Fibroblast of pulmonary artery (primary cell): ENCODE data around the gene ZDHHC13.
"Not testable (repeated sequence)": the region's sequence is repeated elsewhere in the genome, so short reads cannot be mapped to it uniquely, and the experiment has no call there.

Experiments used
- DNase-seq: peaks from one replicate; pipeline ENCODE4 v3.0.0-alpha.2; 2010; ENCODE audit warnings: low read depth
- H3K4me3 ChIP-seq: replicated peaks from 2 replicates; pipeline ENCODE4 v1.5.1; 2011; ENCODE audit warnings: low read depth, mild to moderate bottlenecking, control low read depth, low read length, moderate library complexity
- TF ChIP-seq, protein P1 (sequence below): IDR thresholded peaks from 2 replicates; pipeline ENCODE4 v1.5.1; 2011; ENCODE audit warnings: mild to moderate bottlenecking, control low read depth, low read length, inconsistent platforms; ENCODE audit errors: missing control alignments

The ZDHHC13 gene

GRCh38 chr11:19110295-19110694, 6.7 kb upstream of the ZDHHC13 start:
- H3K4me3 ChIP-seq = no peak overlapping the region
- TF ChIP-seq, protein P1, sequence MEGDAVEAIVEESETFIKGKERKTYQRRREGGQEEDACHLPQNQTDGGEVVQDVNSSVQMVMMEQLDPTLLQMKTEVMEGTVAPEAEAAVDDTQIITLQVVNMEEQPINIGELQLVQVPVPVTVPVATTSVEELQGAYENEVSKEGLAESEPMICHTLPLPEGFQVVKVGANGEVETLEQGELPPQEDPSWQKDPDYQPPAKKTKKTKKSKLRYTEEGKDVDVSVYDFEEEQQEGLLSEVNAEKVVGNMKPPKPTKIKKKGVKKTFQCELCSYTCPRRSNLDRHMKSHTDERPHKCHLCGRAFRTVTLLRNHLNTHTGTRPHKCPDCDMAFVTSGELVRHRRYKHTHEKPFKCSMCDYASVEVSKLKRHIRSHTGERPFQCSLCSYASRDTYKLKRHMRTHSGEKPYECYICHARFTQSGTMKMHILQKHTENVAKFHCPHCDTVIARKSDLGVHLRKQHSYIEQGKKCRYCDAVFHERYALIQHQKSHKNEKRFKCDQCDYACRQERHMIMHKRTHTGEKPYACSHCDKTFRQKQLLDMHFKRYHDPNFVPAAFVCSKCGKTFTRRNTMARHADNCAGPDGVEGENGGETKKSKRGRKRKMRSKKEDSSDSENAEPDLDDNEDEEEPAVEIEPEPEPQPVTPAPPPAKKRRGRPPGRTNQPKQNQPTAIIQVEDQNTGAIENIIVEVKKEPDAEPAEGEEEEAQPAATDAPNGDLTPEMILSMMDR = no peak
- DNase-seq = no peak

- TF ChIP-seq, protein P1 = no peak
- no peak overlapping the region for H3K4me3 ChIP-seq
- no peak for DNase-seq
These were observed 5.2 kb upstream of the ZDHHC13 start for GRCh38 chr11:19111809-19112208.

DNA sequence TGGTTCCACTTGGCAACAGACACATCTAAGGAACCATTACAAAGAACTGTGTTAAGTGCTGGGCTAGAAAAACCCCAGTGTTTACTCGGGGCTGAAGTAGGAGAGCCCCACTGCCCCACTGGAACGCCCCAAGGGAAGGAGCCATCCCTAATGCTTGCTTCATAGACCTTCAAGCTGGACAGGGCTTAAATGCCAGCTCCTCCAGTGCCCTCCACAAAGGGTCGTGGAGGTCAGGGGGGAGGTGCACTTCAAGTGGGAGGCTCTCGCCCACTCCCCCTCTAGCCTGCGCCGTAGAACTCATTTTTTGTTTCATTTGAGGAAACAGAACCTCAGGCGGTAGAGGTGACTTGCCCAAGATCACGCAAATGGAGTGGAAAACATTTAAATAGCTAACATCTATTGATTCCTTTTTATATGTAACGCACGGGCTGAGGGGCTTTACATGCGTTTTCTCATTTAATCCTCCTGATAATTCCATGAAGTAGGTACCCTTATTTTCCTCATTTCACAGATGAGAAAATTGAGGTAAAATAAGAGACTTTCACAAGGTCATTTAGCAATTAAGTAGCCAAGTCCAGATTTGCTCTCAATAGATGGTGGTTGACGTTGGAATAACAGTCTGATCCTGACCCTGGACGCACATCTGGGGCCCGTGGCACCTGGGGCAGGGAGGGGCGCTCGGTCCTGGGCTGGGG, 545 bp upstream of the ZDHHC13 start:
- TF ChIP-seq, protein P1 = no peak
- H3K4me3 ChIP-seq = peak overlapping the region; percentile 89
- no peak for DNase-seq

DNA sequence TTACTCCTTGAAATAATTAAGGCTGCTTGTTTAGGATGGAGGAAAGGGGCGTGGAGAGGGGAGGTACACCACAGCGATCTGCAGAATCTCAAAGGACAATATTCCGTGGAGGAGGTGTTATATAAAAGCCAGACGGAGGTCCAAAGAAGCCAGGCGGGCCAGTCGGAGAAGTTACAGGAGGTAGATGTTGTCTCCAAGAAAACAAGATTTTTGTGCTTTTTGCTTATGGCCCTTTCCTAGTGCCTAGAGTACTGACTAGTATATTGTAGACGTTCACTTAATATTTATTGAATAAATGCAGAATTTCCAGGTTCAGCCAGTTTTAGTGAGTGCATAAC, 761 bp downstream of the ZDHHC13 start:
- TF ChIP-seq, protein P1 = no peak
- H3K4me3 ChIP-seq = peak overlapping the region; percentile 89
- peak; percentile 24 for DNase-seq

- DNase-seq = no peak
- TF ChIP-seq, protein P1 = no peak
- no peak overlapping the region for H3K4me3 ChIP-seq
These were observed 4.7 kb downstream of the ZDHHC13 start for GRCh38 chr11:19121646-19122045.

GRCh38 chr11:19122960-19123615, 6.1 kb downstream of the ZDHHC13 start:
- H3K4me3 ChIP-seq = no peak overlapping the region
- TF ChIP-seq, protein P1 = no peak
- DNase-seq = no peak

- not testable (repeated sequence) for DNase-seq, H3K4me3 ChIP-seq
These were observed 9.8 kb downstream of the ZDHHC13 start for GRCh38 chr11:19126562-19127325.
